ENCODE measurements around the gene FCRLB.
"Not testable (repeated sequence)": the region's sequence is repeated elsewhere in the genome, so short reads cannot be mapped to it uniquely, and the experiment has no call there.

Gene FCRLB

GRCh38 chr1:161720956-161721737 is at the start of gene FCRLB:
Gene FCRLB, plus strand, starts transcription at chr1:161721544. Its CDS starts 1,129 bp downstream, at chr1:161722673.
- Histone ChIP-seq H4K20me1 (ENCODE audit: insufficient read depth, low read length) (no peaks in the 10 kb centered on the region), H3F3A (ENCODE audit: insufficient read depth, low read length) (0 out of 2 replicates have a peak, but pooled peaks cover 3% of the 10 kb centered on the region), H3K79me2 (ENCODE audit: insufficient read depth, low read length) (peaks cover 11% of the 10 kb centered on the region; the same call in 1 of the 2 replicates), H3K4me1 (ENCODE audit: insufficient read depth, low read length, severe bottlenecking) (peaks cover 100% of the 10 kb centered on the region), H3K27me3 (ENCODE audit: insufficient read depth, low read length) (no peaks in the 10 kb centered on the region), H3K36me3 (ENCODE audit: insufficient read depth, low read length) (peaks cover 12% of the 10 kb centered on the region; the same call in 1 of the 2 replicates), H3K9me3 (ENCODE audit: low read length) (no peaks in the 10 kb centered on the region), H3K9ac (ENCODE audit: low read length) (peak within 1 kb of the TSS; percentile 69), H3K4me2 (ENCODE audit: low read length) (peak within 1 kb of the TSS; percentile 85), H3K4me3 (ENCODE audit: low read depth, low read length, poor library complexity, severe bottlenecking) (peak within 1 kb of the TSS; percentile 78), H3K27ac (ENCODE audit: low read depth, low read length, poor library complexity, severe bottlenecking) (peak within 1 kb of the TSS; percentile 92), H2AFZ (ENCODE audit: low read length) (no peak within 1 kb of the TSS), H3K9me2 (ENCODE audit: low read depth, low read length) (no peaks in the 10 kb centered on the region)
- no peak for TF ChIP-seq CTCF (IDR thresholded peaks at IDR 0.05; ENCODE audit: low read length)
- no peak for TF ChIP-seq EZH2 (IDR thresholded peaks at IDR 0.05; ENCODE audit: borderline replicate concordance, low read length)

- not testable (repeated sequence) for H3K27me3 ChIP-seq (ENCODE audit: insufficient read depth, low read length); H3K27ac ChIP-seq (ENCODE audit: low read depth, low read length, poor library complexity, severe bottlenecking); H3K9me3 ChIP-seq (ENCODE audit: low read length); H3K4me2 ChIP-seq (ENCODE audit: low read length); H3K79me2 ChIP-seq (ENCODE audit: insufficient read depth, low read length); H3F3A ChIP-seq (ENCODE audit: insufficient read depth, low read length); H2AFZ ChIP-seq (ENCODE audit: low read length); H3K4me3 ChIP-seq (ENCODE audit: low read depth, low read length, poor library complexity, severe bottlenecking); H3K4me1 ChIP-seq (ENCODE audit: insufficient read depth, low read length, severe bottlenecking); H3K9me2 ChIP-seq (ENCODE audit: low read depth, low read length); H4K20me1 ChIP-seq (ENCODE audit: insufficient read depth, low read length); H3K9ac ChIP-seq (ENCODE audit: low read length)
- H3K36me3 ChIP-seq (ENCODE audit: insufficient read depth, low read length), result peaks cover 48% of the 10 kb centered on the region
Measured at GRCh38 chr1:161673437-161673836, 47.9 kb upstream of the FCRLB start.

- H3K4me3 ChIP-seq (ENCODE audit: low read depth, low read length, poor library complexity, severe bottlenecking); H3K27ac ChIP-seq (ENCODE audit: low read depth, low read length, poor library complexity, severe bottlenecking); H3K4me1 ChIP-seq (ENCODE audit: insufficient read depth, low read length, severe bottlenecking); H3K4me2 ChIP-seq (ENCODE audit: low read length); H3F3A ChIP-seq (ENCODE audit: insufficient read depth, low read length); H3K9me2 ChIP-seq (ENCODE audit: low read depth, low read length); H3K9ac ChIP-seq (ENCODE audit: low read length); H3K79me2 ChIP-seq (ENCODE audit: insufficient read depth, low read length); H3K9me3 ChIP-seq (ENCODE audit: low read length); H2AFZ ChIP-seq (ENCODE audit: low read length); H4K20me1 ChIP-seq (ENCODE audit: insufficient read depth, low read length); H3K27me3 ChIP-seq (ENCODE audit: insufficient read depth, low read length): not testable (repeated sequence)
- H3K36me3 ChIP-seq (ENCODE audit: insufficient read depth, low read length), result peaks cover 53% of the 10 kb centered on the region
Measured at GRCh38 chr1:161674447-161674846, 46.9 kb upstream of the FCRLB start.

- not testable (repeated sequence) for H3K27me3 ChIP-seq (ENCODE audit: insufficient read depth, low read length)
Measured at GRCh38 chr1:161674908-161675307, 46.4 kb upstream of the FCRLB start.

More at GRCh38 chr1:161674908-161675307, 46.4 kb upstream of the FCRLB start:
- H3K4me3 ChIP-seq (ENCODE audit: low read depth, low read length, poor library complexity, severe bottlenecking); H3K9ac ChIP-seq (ENCODE audit: low read length); H4K20me1 ChIP-seq (ENCODE audit: insufficient read depth, low read length); H3K9me3 ChIP-seq (ENCODE audit: low read length); H3K27ac ChIP-seq (ENCODE audit: low read depth, low read length, poor library complexity, severe bottlenecking); H3K4me1 ChIP-seq (ENCODE audit: insufficient read depth, low read length, severe bottlenecking); H2AFZ ChIP-seq (ENCODE audit: low read length); H3K79me2 ChIP-seq (ENCODE audit: insufficient read depth, low read length); H3K4me2 ChIP-seq (ENCODE audit: low read length); H3F3A ChIP-seq (ENCODE audit: insufficient read depth, low read length); H3K9me2 ChIP-seq (ENCODE audit: low read depth, low read length): not testable (repeated sequence)
- H3K36me3 ChIP-seq (ENCODE audit: insufficient read depth, low read length), result peaks cover 53% of the 10 kb centered on the region
